GM19468 (cell line): Measurements from ENCODE around the gene RGS7.
"Not testable (repeated sequence)": the region's sequence is repeated elsewhere in the genome, so short reads cannot be mapped to it uniquely, and the experiment has no call there.

Experiments
- ATAC-seq: cut with Tn5 transposase; IDR thresholded peaks from one replicate; pipeline ENCODE4 v1.9.1; 2021; ENCODE audit warnings: mild to moderate bottlenecking, moderate library complexity, moderate number of reproducible peaks; ENCODE audit not compliant: unreplicated experiment; ENCODE audit errors: extremely low read depth

Gene RGS7

GRCh38 chr1:240765732-240766363 lies 591.2 kb downstream of the RGS7 start:
- ATAC-seq, result no peak

DNA sequence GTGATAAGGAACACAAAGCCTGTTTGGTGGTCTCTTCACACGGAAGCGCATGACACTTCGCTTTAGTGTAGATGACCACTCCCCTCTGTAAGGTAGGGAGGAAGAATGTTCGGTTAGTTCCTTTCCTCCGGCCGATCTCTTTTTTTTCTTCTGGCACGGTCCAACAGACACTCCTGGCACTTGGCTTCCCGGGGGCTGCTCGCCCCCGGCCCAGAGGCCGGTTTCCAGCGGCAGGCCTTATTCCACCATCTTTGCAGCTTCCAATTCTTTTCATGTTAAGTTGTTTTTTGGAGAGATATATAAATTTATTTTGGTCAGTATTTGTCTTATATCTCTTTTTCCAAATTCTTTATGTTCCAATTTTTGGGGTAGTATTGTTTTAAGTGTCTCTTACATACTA lies 593.2 kb downstream of the RGS7 start:
- ATAC-seq, result no peak

GRCh38 chr1:240763095-240763494 lies 593.9 kb downstream of the RGS7 start:
- not testable (repeated sequence) for ATAC-seq

DNA sequence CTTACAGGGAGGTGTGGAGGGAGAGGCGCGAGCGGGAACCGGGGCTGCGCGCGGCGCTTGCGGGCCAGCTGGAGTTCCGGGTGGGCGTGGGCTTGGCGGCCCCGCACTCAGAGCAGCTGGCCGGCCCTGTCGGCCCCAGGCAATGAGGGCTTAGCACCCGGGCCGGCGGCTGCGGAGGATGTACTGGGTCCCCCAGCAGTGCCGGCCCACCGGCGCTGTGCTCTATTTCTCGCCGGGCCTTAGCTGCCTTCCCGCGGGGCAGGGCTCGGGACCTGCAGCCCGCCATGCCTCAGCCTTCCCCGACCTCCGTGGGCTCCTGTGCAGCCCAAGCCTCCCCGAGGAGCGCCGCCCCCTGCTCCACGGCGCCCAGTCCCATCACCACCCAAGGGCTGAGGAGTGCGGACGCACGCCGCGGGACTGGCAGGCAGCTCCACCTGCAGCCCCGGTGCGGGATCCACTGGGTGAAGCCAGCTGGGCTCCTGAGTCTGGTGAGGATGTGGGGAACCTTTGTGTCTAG lies 594.5 kb downstream of the RGS7 start:
- not testable (repeated sequence) for ATAC-seq

DNA sequence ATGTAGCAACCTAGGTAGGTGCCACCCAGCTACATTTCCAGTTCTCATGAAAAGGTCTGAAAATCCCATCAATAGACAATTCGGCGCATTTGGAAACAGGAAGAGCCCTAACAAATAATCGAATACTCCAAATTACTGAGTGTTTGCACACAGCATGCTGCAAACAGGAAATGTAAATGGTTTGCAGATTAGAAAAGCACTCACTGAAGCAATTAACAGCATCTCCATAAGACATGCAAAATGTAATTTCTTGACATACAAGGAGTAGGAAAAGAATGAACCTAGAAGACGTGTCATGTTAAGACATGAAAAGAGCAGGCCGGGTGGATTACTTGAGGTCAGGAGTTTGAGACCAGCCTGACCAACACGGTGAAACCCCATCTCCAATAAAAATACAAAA lies 598.2 kb downstream of the RGS7 start:
- ATAC-seq, result not testable (repeated sequence)

DNA sequence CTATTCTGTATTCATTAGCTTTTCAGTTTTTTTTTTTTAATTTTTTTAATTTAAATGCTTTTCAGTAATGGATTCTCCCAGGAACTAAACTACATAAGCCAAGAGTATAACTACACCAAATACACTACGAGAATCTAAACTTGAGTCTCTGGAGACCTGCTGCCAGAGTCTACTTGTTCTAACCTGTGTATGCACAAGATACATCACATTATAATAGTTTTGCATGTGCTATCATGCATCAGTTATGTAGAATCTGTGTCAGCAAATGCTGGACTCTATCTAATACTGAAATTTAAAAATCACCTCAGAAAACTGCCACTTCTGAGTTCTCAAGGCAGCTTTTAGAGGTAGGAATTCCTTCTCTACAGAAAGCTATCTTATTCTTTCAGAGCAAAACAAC lies 598.7 kb downstream of the RGS7 start:
- ATAC-seq, result no peak

DNA sequence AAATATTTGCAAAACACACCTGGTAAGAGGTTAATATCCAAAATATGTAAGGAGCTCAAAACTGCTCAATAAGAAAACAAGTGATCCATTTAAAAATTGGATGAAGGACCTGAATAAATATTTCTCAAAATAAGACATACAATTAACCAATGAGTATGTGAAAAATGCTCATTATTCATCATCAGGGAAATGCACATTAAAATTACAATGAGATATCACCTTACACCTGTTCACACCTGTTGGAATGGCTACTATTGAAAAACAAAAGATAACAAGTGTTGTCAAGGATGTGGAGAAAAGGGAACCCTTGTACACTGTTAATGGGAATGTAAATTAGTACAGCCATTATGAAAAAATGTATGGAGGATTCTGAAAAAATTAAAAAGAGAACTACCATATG lies 609.1 kb downstream of the RGS7 start:
- ATAC-seq, result no peak

DNA sequence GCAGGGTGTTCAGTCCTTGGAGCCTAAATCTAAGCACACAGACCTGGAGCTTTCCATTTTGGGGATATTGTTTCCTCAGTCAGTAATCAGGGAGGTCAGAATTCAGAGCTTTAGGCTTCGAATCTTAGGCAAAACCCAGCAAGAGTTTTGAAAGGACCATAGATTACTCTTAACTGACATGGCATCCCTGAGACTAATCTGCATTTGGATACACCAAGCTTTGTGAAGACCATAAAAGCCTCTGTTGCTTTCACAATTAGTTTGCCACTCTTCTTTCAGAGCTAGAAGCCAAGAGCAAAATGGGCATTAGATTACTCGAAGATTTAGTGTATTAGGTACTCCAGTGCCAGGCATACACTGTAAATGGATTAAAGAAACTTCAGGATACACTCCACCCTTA lies 613.3 kb downstream of the RGS7 start:
- ATAC-seq, result no peak

DNA sequence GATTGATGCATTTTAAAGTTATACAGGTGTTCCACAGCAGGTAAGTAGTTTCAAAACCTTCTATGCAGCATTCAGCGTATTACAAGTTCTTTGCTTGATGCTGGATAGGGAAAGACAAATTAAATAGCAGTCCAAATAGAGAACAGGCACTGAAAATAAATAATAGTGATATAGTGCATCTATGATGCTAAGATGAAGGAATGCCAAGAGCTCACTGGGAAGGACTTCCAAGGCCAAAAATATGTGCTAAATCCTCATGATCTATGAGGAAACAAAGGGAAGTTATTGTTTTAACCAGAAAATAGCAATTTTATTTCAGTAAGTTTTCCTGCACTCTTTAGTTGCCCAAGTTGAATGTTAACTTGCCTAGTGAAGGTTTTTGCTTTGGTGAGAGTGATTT lies 617.3 kb downstream of the RGS7 start:
- ATAC-seq, result no peak

GRCh38 chr1:240739139-240739538 lies 617.9 kb downstream of the RGS7 start:
- ATAC-seq, result no peak

DNA sequence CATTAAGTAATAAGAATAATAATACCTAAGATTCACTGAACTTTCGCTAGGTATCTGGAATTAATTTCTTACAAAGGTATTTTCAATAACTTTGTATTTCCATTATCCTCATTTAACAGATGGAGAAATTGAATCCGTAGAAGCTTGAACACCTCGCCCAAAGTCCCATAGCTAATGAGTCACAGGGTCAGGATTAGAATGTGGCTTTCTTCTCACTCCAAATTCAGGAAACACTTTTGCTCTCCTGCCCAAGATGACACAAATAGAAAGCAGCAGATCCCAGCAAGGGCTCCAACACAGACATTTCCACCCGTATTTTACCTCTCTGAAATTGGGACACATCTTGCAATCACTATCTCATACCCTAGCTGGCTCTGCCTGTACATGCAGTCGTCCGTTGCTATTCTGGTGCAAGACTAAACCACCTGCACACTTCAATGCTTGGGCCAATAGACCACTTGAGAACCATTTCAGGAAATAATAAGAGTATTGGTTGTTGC lies 619.2 kb downstream of the RGS7 start:
- ATAC-seq, result no peak

GRCh38 chr1:240737298-240737697 lies 619.7 kb downstream of the RGS7 start:
- no peak for ATAC-seq

GRCh38 chr1:240734705-240735104 lies 622.3 kb downstream of the RGS7 start:
- ATAC-seq, result not testable (repeated sequence)

- no peak for ATAC-seq
Observed at GRCh38 chr1:240734001-240734400, 623.0 kb downstream of the RGS7 start.

GRCh38 chr1:240732390-240732789 lies 624.6 kb downstream of the RGS7 start:
- ATAC-seq, result peak; percentile 66
